ENCODE data around the gene ZNF429.

DNA sequence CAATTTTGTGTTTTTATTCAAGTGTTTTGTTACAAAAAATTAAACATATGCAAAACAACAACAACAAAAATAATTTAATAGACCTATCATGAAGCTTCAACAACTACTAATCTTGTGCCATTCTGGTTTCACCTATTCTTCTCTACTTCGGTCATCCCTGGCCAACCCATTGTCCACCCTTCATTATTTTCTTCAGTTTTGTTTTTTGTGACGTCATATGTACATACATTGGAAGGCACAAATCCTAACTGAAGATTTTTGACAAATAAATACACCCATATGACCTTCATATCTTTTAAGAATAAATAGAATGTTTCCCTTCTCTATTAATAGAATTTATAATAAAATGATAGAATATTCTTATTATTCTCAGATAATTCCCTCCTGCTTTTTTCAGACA lies 69.2 kb downstream of the ZNF429 start:
- TF ChIP-seq, protein P1, sequence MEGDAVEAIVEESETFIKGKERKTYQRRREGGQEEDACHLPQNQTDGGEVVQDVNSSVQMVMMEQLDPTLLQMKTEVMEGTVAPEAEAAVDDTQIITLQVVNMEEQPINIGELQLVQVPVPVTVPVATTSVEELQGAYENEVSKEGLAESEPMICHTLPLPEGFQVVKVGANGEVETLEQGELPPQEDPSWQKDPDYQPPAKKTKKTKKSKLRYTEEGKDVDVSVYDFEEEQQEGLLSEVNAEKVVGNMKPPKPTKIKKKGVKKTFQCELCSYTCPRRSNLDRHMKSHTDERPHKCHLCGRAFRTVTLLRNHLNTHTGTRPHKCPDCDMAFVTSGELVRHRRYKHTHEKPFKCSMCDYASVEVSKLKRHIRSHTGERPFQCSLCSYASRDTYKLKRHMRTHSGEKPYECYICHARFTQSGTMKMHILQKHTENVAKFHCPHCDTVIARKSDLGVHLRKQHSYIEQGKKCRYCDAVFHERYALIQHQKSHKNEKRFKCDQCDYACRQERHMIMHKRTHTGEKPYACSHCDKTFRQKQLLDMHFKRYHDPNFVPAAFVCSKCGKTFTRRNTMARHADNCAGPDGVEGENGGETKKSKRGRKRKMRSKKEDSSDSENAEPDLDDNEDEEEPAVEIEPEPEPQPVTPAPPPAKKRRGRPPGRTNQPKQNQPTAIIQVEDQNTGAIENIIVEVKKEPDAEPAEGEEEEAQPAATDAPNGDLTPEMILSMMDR (IDR thresholded peaks at IDR 0.05) = no peak
- no peak for TF ChIP-seq POLR2AphosphoS5 (IDR thresholded peaks at IDR 0.05; ENCODE audit: low read depth, low read length)

Measured in Panc1 (cell line).